ENCODE measurements around the gene PRR15L. TPM values are rescaled to one million over a fixed set of nuclear protein-coding genes. Genes with fewer than 3 reads are reported as not detected.

PRR15L gene
- total and polyA plus RNA-seq, 8 donors, result 28.2 to 56.2 (median 40.8) TPM

GRCh38 chr17:47931848-47932247, 25.8 kb downstream of the PRR15L start:
- no peaks in the 10 kb centered on the region for H3K4me1 ChIP-seq
- no peaks in the 10 kb centered on the region for H3K27me3 ChIP-seq
- intact Hi-C loops (cut with DNase I), result no loop called here
- H3K36me3 ChIP-seq, result peaks cover 0 to 35% of the 10 kb centered on the region in 2 donors
- H3K9me3 ChIP-seq, result no peaks in the 10 kb centered on the region
- no peak for DNase-seq
- no peak for ATAC-seq
- H3K4me3 ChIP-seq, result no peak overlapping the region
- no peak for TF ChIP-seq CTCF (IDR thresholded peaks at IDR 0.05)
- no peak overlapping the region for H3K27ac ChIP-seq

- Histone ChIP-seq H3K9me3 (no peaks in the 10 kb centered on the region), H3K36me3 (peaks cover 0 to 60% of the 10 kb centered on the region in 2 donors), H3K27me3 (no peaks in the 10 kb centered on the region), H3K4me3 (no peak overlapping the region), H3K27ac (no peak overlapping the region), H3K4me1 (no peaks in the 10 kb centered on the region)
- ATAC-seq, result no peak
- DNase-seq, result no peak
- intact Hi-C loops (cut with DNase I), result no loop called here
- TF ChIP-seq CTCF (IDR thresholded peaks at IDR 0.05), result no peak
Observed at GRCh38 chr17:47929218-47930000, 28.3 kb downstream of the PRR15L start.

- no peak overlapping the region for H3K27ac ChIP-seq
- H3K36me3 ChIP-seq, result peaks cover 0 to 70% of the 10 kb centered on the region in 2 donors
- no peak for ATAC-seq
Observed at GRCh38 chr17:47928415-47928814, 29.3 kb downstream of the PRR15L start.

GRCh38 chr17:47927821-47928400, 29.8 kb downstream of the PRR15L start:
- TF ChIP-seq CTCF (IDR thresholded peaks at IDR 0.05), result no peak
- no peaks in the 10 kb centered on the region for H3K27me3 ChIP-seq
- no peak for DNase-seq
- no peaks in the 10 kb centered on the region for H3K4me1 ChIP-seq
- H3K36me3 ChIP-seq, result peaks cover 0 to 75% of the 10 kb centered on the region in 2 donors
- no peak overlapping the region for H3K4me3 ChIP-seq
- intact Hi-C loops (cut with DNase I), result no loop called here
- ATAC-seq, result no peak
- H3K9me3 ChIP-seq, result no peaks in the 10 kb centered on the region
- H3K27ac ChIP-seq, result no peak overlapping the region

More at GRCh38 chr17:47928415-47928814, 29.3 kb downstream of the PRR15L start:
- Histone ChIP-seq H3K4me3 (no peak overlapping the region), H3K4me1 (no peaks in the 10 kb centered on the region), H3K27me3 (no peaks in the 10 kb centered on the region), H3K9me3 (no peaks in the 10 kb centered on the region)
- no peak for DNase-seq
- TF ChIP-seq CTCF (IDR thresholded peaks at IDR 0.05), result no peak
- intact Hi-C loops (cut with DNase I), result no loop called here

GRCh38 chr17:47925678-47925988, 32.0 kb downstream of the PRR15L start:
- Histone ChIP-seq H3K27me3 (no peaks in the 10 kb centered on the region), H3K36me3 (peaks cover 0 to 84% of the 10 kb centered on the region in 2 donors), H3K4me3 (no peak overlapping the region), H3K27ac (no peak overlapping the region), H3K4me1 (no peaks in the 10 kb centered on the region), H3K9me3 (no peaks in the 10 kb centered on the region)
- no peak for DNase-seq
- TF ChIP-seq CTCF (IDR thresholded peaks at IDR 0.05), result no peak
- intact Hi-C loops (cut with DNase I), result no loop called here
- ATAC-seq, result no peak

All from left lung (tissue), 10 donors.